KMS-11 (cell line): ENCODE measurements around the gene GABBR2.

Source experiments
- H2AFZ ChIP-seq: fragments of 200-600 bp; sonication (generic); 2 replicates; pipeline ENCODE4 v1.6.1; 2016; ENCODE audit warnings: antibody characterized with exemption, mixed run types, low read depth
- H3K27ac ChIP-seq: fragments of 200-600 bp; sonication (generic); 2 replicates; pipeline ENCODE4 v1.6.1; 2016; ENCODE audit warnings: mild to moderate bottlenecking, mixed run types
- H3K27me3 ChIP-seq: fragments of 200-600 bp; sonication (generic); 2 replicates; pipeline ENCODE4 v1.6.1; 2017; ENCODE audit warnings: mild to moderate bottlenecking, low read depth, mixed run types, moderate library complexity; ENCODE audit not compliant: insufficient read depth
- H3K36me3 ChIP-seq: fragments of 200-600 bp; sonication (generic); 2 replicates; pipeline ENCODE4 v1.6.1; 2017; ENCODE audit warnings: mild to moderate bottlenecking, mixed run types; ENCODE audit not compliant: insufficient read depth
- H3K4me1 ChIP-seq: fragments of 200-600 bp; sonication (generic); 2 replicates; pipeline ENCODE4 v1.6.1; 2016; ENCODE audit warnings: mild to moderate bottlenecking, low read depth, mixed run types; ENCODE audit not compliant: poor library complexity, severe bottlenecking
- H3K4me2 ChIP-seq: fragments of 200-600 bp; sonication (generic); 2 replicates; pipeline ENCODE4 v1.7.0; 2016; ENCODE audit warnings: mild to moderate bottlenecking, mixed run types
- H3K4me3 ChIP-seq: fragments of 200-600 bp; sonication (generic); IDR thresholded peaks from 2 replicates; pipeline ENCODE4 v1.6.1; 2017; ENCODE audit warnings: low read depth, low read length, mixed read lengths; ENCODE audit not compliant: insufficient read depth
- H3K79me2 ChIP-seq: fragments of 200-600 bp; sonication (generic); 2 replicates; pipeline ENCODE4 v1.6.1; 2016; ENCODE audit warnings: low read depth, mixed run types; ENCODE audit not compliant: insufficient read depth
- H3K9ac ChIP-seq: fragments of 200-600 bp; sonication (generic); 2 replicates; pipeline ENCODE4 v1.6.1; 2016; ENCODE audit warnings: mild to moderate bottlenecking, mixed run types
- H4K20me1 ChIP-seq: fragments of 200-600 bp; sonication (generic); 2 replicates; pipeline ENCODE4 v1.6.1; 2016; ENCODE audit warnings: mild to moderate bottlenecking, mixed run types; ENCODE audit not compliant: insufficient read depth
- TF ChIP-seq, protein P1 (sequence below): fragments of 200-600 bp; sonication (generic); conservative IDR thresholded peaks from 2 replicates; pipeline ENCODE4 v1.6.1; 2017; ENCODE audit warnings: low read depth, mild to moderate bottlenecking, antibody characterized with exemption, low read length, moderate library complexity, mixed read lengths

Gene GABBR2

DNA sequence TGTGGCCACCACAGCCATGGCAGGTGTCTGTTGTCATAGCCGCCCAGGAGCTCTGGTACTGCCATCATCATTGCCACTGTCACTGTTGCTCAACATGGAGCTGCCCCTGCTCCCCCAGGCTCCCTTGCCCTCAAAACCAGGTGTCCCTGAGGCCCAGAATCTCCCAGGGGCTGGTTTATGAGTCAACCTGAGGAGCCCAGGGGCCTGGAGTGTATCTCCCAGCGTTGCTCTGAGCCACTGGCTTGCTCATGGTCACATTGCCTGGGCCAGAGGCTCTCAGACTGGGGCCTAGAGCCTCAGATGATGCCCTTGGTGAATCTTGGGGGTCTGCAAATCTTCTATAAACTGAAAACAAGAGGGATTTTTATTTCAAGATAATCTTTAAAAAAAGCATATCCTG is 428.6 kb downstream of the GABBR2 start:
- H3K27me3 ChIP-seq = no peaks in the 10 kb centered on the region
- TF ChIP-seq, protein P1, sequence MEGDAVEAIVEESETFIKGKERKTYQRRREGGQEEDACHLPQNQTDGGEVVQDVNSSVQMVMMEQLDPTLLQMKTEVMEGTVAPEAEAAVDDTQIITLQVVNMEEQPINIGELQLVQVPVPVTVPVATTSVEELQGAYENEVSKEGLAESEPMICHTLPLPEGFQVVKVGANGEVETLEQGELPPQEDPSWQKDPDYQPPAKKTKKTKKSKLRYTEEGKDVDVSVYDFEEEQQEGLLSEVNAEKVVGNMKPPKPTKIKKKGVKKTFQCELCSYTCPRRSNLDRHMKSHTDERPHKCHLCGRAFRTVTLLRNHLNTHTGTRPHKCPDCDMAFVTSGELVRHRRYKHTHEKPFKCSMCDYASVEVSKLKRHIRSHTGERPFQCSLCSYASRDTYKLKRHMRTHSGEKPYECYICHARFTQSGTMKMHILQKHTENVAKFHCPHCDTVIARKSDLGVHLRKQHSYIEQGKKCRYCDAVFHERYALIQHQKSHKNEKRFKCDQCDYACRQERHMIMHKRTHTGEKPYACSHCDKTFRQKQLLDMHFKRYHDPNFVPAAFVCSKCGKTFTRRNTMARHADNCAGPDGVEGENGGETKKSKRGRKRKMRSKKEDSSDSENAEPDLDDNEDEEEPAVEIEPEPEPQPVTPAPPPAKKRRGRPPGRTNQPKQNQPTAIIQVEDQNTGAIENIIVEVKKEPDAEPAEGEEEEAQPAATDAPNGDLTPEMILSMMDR = no peak
- no peaks in the 10 kb centered on the region for H4K20me1 ChIP-seq
- H3K4me3 ChIP-seq = no peak overlapping the region
- H3K4me1 ChIP-seq = no peaks in the 10 kb centered on the region
- H3K9ac ChIP-seq = no peak overlapping the region
- H3K4me2 ChIP-seq = no peak overlapping the region
- no peaks in the 10 kb centered on the region for H3K36me3 ChIP-seq
- H2AFZ ChIP-seq = no peak overlapping the region
- H3K79me2 ChIP-seq = no peaks in the 10 kb centered on the region
- H3K27ac ChIP-seq = no peak overlapping the region

DNA sequence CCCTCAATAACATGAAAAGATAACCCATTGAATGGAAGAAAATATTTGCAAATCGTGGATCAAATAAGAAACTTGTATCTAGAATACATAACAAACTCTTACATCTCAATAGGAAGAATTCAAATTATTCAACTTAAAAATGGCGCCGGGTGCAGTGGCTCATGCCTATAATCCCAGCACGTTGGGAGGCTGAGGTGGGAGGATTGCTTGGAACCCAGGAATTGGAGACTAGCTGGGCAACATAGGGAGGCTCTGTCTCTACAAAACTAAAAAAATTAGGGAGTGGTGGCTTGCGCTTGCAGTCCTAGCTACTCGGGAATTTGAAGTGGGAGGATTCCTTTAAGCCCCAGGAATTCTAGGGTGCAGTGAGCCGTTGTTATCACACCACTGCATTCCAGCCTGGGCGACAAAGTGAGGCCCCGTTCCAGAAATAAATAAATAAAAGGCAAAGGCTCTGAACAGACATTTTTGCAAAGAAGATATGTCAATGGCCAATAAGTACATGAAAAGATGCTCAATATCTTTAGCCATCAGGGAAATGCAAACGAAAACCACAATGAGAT is 431.7 kb downstream of the GABBR2 start:
- H3K4me1 ChIP-seq = no peaks in the 10 kb centered on the region
- H3K36me3 ChIP-seq = no peaks in the 10 kb centered on the region
- H4K20me1 ChIP-seq = no peaks in the 10 kb centered on the region
- no peak overlapping the region for H3K9ac ChIP-seq
- no peak overlapping the region for H3K4me2 ChIP-seq
- no peak overlapping the region for H3K4me3 ChIP-seq
- TF ChIP-seq, protein P1 = no peak
- no peak overlapping the region for H3K27ac ChIP-seq
- H3K79me2 ChIP-seq = no peaks in the 10 kb centered on the region
- H3K27me3 ChIP-seq = no peaks in the 10 kb centered on the region
- H2AFZ ChIP-seq = no peak overlapping the region

- TF ChIP-seq, protein P1 = no peak
- H3K36me3 ChIP-seq = no peaks in the 10 kb centered on the region
- no peaks in the 10 kb centered on the region for H3K79me2 ChIP-seq
- H2AFZ ChIP-seq = no peak overlapping the region
- no peak overlapping the region for H3K9ac ChIP-seq
- H3K4me2 ChIP-seq = no peak overlapping the region
- no peak overlapping the region for H3K27ac ChIP-seq
- no peaks in the 10 kb centered on the region for H3K4me1 ChIP-seq
- no peaks in the 10 kb centered on the region for H3K27me3 ChIP-seq
- H4K20me1 ChIP-seq = no peaks in the 10 kb centered on the region
- H3K4me3 ChIP-seq = no peak overlapping the region
These were observed 433.6 kb downstream of the GABBR2 start for GRCh38 chr9:98275159-98275558.

DNA sequence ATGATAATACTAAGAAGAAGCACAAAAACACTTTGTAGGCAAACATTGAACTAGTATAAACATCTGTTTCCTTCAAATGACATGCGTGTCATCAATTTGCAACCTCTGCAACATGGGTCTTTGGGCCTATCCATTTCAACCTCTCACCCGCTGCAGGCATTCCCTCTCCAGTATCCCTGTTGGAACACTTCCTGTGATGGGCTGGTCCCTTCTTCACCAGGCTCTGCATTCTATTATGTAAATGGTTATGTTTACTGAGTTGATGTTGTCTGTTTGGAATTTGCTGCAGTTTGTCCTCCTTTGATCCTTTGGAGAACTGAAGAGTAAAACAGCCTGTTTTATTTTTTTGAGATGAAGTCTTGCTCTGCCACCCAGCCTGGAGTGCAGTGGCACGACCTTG is 436.7 kb downstream of the GABBR2 start:
- H3K9ac ChIP-seq = no peak overlapping the region
- no peak overlapping the region for H3K27ac ChIP-seq

More for the DNA sequence above, 436.7 kb downstream of the GABBR2 start:
- no peak overlapping the region for H2AFZ ChIP-seq
- H3K4me1 ChIP-seq = no peaks in the 10 kb centered on the region
- no peak overlapping the region for H3K4me3 ChIP-seq
- TF ChIP-seq, protein P1 = no peak
- no peak overlapping the region for H3K4me2 ChIP-seq
- no peaks in the 10 kb centered on the region for H3K79me2 ChIP-seq
- no peaks in the 10 kb centered on the region for H4K20me1 ChIP-seq
- no peaks in the 10 kb centered on the region for H3K27me3 ChIP-seq
- H3K36me3 ChIP-seq = no peaks in the 10 kb centered on the region
